Lung (tissue), 12 donors: ENCODE measurements around the gene MPP2. TPM values are rescaled to one million over a fixed set of nuclear protein-coding genes. Genes with fewer than 3 reads are reported as not detected.
"Not testable (repeated sequence)": the region's sequence is repeated elsewhere in the genome, so short reads cannot be mapped to it uniquely, and the experiment has no call there.

Source experiments
- ATAC-seq: fragments of 200-7000 bp; cut with Tn5 transposase; one replicate; pipeline ENCODE4 v1.9.1; 2020; ENCODE audit warnings: moderate number of reproducible peaks; ENCODE audit not compliant: insufficient read depth, low FRiP score
- DNase-seq, 3 donors: peaks; one replicate each; pipeline ENCODE4 v3.0.0-alpha.2; 2013 to 2017
- H3K27ac ChIP-seq, 2 donors: one replicate each; pipeline ENCODE4 v1.5.1; 2013; ENCODE audit warnings: mild to moderate bottlenecking in 2 of 2, moderate library complexity in 2 of 2, control low read depth in 1 of 2, inconsistent platforms in 1 of 2, low read depth in 1 of 2, low read length in 1 of 2
- H3K27me3 ChIP-seq, 3 donors: one replicate each; pipeline ENCODE4 v1.5.1; 2013; ENCODE audit warnings: low read length in 2 of 3; ENCODE audit not compliant: control insufficient read depth in 3 of 3, insufficient read depth in 3 of 3
- H3K36me3 ChIP-seq, 4 donors: one replicate each; pipeline ENCODE4 v1.5.1; 2013; ENCODE audit warnings: low read length in 4 of 4, mild to moderate bottlenecking in 1 of 4, moderate library complexity in 1 of 4; ENCODE audit not compliant: control insufficient read depth in 4 of 4, insufficient read depth in 4 of 4
- H3K4me1 ChIP-seq, 5 donors: one replicate each; pipeline ENCODE4 v1.5.1; 2013; ENCODE audit warnings: low read length in 5 of 5, mild to moderate bottlenecking in 2 of 5, moderate library complexity in 1 of 5; ENCODE audit not compliant: control insufficient read depth in 5 of 5, insufficient read depth in 5 of 5
- H3K4me3 ChIP-seq: one replicate; pipeline ENCODE4 v1.5.1; 2013; ENCODE audit warnings: mild to moderate bottlenecking, control low read depth, moderate library complexity
- H3K9ac ChIP-seq, 2 donors: one replicate each; pipeline ENCODE4 v1.5.1; 2013; ENCODE audit warnings: low read length in 2 of 2, control low read depth in 1 of 2; ENCODE audit not compliant: insufficient read depth in 1 of 2
- H3K9me3 ChIP-seq, 4 donors: one replicate each; pipeline ENCODE4 v1.5.1; 2013; ENCODE audit warnings: low read length in 3 of 4, mild to moderate bottlenecking in 1 of 4, moderate library complexity in 1 of 4; ENCODE audit not compliant: control insufficient read depth in 4 of 4, insufficient read depth in 3 of 4
- CTCF ChIP-seq: IDR thresholded peaks from 2 replicates; pipeline ENCODE4 v1.5.1; 2012; ENCODE audit warnings: mild to moderate bottlenecking; ENCODE audit errors: control extremely low read depth, extremely low read depth
- WGBS, 2 donors: extraction: QIAGEN DNeasy Blood & Tissue Kit; methylation state at CpG; one replicate each; pipeline ENCODE4 v1.1.7; 2013; 5-methylcytosine and 5-hydroxymethylcytosine counted together
- polyA plus RNA-seq, 2 donors: library from polyadenylated mRNA; stranded (reverse); fragments of 200-250 nt; gene quantifications; one replicate each; pipeline ENCODE4 v1.2.1, GENCODE V29; 2013
- total RNA-seq, 2 donors: library from RNA; depleted of rRNA in 1 of 2; stranded (reverse); fragments of >200 nt in 1 of 2; gene quantifications; one replicate each; pipeline ENCODE4 v1.2.1, GENCODE V29; 2014 to 2021
- donor health status: control.
- donor health status: control.
- donor health status: Bipolar disorder and iron deficiency.
- donor health status: healthy.
- donor health status: DM: yes; HTN: yes; CAD: no.

The MPP2 gene
- total and polyA plus RNA-seq, 4 donors = 0.24 to 1.3 (median 0.69) TPM

DNA sequence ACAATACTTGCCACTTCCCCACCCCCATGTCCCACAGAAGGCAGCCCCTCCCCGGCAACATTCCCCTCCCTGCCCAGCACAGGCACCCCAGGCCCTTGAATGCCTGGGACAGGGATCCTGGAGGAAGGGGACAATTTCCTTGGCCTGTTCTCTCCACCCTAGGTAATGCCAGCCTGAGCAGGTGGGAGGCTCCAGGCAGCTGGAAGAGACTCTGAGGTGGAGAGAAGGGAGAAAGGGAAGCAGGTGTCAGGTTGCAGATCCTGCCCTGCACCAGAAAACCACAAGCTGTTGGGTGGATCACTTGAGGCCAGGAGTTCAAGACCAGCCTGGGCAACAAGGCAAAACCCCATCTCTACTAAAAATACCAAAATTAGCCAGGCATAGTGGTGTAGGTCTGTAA lies 8.9 kb downstream of the MPP2 start:
- Histone ChIP-seq H3K9ac (no peak overlapping the region), H3K4me3 (no peak overlapping the region), H3K4me1 (peaks cover 0 to 14% (median 6%) of the 10 kb centered on the region in 5 donors), H3K9me3 (no peaks in the 10 kb centered on the region), H3K36me3 (no peaks in the 10 kb centered on the region), H3K27ac (no peak overlapping the region), H3K27me3 (no peaks in the 10 kb centered on the region)
- DNase-seq (no peak), ATAC-seq (no peak)
- TF ChIP-seq CTCF = no peak
- 60 to 67% methylated on average over 1 of the region's 1 CpG for WGBS, 2 donors

DNA sequence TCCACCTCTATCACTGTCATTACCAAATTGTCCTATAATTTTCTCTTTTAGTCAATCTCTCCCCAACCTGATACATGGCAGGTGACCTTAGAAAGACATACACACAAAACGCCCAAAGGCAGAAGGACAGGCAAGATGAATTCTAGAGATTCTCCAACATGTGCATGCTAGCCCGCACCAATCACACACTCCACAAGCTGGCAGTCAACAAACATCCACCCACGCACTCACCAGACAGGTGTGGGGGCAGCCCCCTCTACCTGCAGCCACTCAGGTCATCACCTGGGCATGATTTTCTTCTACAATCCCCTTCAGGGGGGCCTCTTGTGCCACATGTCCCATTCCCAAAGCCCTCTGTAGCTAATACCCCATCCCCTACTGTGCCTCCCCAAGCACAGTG lies 9.5 kb downstream of the MPP2 start:
- Histone ChIP-seq H3K4me1 (peaks cover 0 to 14% (median 6%) of the 10 kb centered on the region in 5 donors), H3K9ac (no peak overlapping the region), H3K4me3 (no peak overlapping the region), H3K36me3 (no peaks in the 10 kb centered on the region), H3K27me3 (no peaks in the 10 kb centered on the region), H3K9me3 (no peaks in the 10 kb centered on the region), H3K27ac (no peak overlapping the region)
- DNase-seq (no peak), ATAC-seq (no peak)
- TF ChIP-seq CTCF = no peak
- WGBS, 2 donors = 86 to 90% methylated on average over 3 of the region's 3 CpGs

DNA sequence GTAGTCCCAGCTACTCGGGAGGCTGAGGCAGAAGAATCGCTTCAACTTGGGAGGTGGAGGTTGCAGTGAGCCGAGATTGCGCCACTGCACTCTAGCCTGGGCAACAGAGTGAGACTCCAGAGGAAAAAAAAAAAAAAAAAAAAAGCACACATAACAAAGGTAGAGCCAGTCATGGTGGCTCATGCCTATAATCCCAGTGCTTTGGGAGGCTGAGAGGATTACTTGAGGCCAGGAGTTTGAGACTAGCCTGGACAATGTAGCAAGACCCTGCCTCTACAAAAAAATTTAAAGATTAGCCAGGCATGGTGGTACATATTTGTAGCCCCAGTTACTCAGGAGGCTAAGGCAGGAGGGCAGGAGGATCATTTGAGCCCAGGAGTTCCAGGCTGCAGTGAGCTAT lies 12.8 kb downstream of the MPP2 start:
- H3K4me1 ChIP-seq = not testable (repeated sequence)
- 89 to 98% methylated on average over 4 of the region's 4 CpGs for WGBS, 2 donors

DNA sequence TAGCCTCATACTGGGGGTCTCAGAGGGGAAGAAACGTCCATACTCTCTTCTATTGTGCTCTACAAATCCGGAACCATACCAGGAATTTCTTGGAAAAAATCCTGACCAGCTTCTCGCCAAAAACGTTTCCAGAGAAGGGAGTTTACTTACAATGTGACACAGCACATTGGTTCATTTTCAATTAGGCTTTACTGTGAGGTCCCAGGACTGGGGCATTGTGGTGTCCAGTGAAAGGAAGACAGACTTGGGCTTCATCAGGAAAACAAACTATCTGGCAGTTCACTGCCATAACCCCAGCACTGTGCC lies 14.7 kb downstream of the MPP2 start:
- no peaks in the 10 kb centered on the region for H3K9me3 ChIP-seq
- peak overlapping the region in 1 of 2 donors; percentile 13 for H3K9ac ChIP-seq
- H3K4me3 ChIP-seq = no peak overlapping the region
- ATAC-seq = no peak
- no peak for TF ChIP-seq CTCF
- 56 to 78% methylated on average over 4 of the region's 4 CpGs for WGBS, 2 donors
- no peak for DNase-seq
- no peaks in the 10 kb centered on the region for H3K36me3 ChIP-seq
- H3K4me1 ChIP-seq = no peaks in the 10 kb centered on the region
- no peaks in the 10 kb centered on the region for H3K27me3 ChIP-seq
- H3K27ac ChIP-seq = no peak overlapping the region

More for the DNA sequence above, 12.8 kb downstream of the MPP2 start:
- DNase-seq, H3K27me3 ChIP-seq, H3K9ac ChIP-seq, H3K36me3 ChIP-seq, ATAC-seq, H3K4me3 ChIP-seq, H3K9me3 ChIP-seq, H3K27ac ChIP-seq: not testable (repeated sequence)
